ENCODE results near the gene TMEM259.

DNA sequence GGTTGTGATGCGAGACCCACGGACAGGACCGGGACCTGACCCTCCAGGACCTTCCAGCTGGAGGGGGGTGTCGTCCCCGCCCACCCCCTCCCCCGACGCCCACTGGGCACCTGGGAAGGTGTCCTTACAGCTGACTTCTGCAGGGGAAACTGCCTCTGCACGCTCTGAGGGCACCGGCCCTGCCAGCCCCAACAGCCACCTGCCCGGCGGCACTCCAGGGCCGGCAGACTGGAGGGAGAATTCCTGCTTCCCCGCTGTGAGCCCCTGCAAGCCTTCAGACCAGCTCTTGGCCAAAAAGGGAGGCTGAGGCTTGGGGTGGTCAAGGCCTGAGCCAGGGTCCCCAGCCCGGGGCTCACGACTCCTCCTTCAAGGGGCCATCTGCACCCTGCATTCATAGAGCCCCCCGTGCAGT is 6.7 kb upstream of the TMEM259 start:
- TF ChIP-seq CTCF (IDR thresholded peaks at IDR 0.05 in 4 of 5, conservative IDR thresholded peaks at IDR 0.05 in 1 of 5), result no peak
- no peak for TF ChIP-seq POLR2A (IDR thresholded peaks at IDR 0.05)

Measured in gastrocnemius medialis (tissue), 4 donors.